GM12878 (cell line): ENCODE results near the gene KTN1. TPM values are rescaled to one million over a fixed set of nuclear protein-coding genes. Genes with fewer than 3 reads are reported as not detected.

ENCODE experiments used
- ATAC-seq: fragments of 200-7000 bp; cut with Tn5 transposase; 3 replicates; pipeline ENCODE4 v1.9.1; 2020; ENCODE audit warnings: mild to moderate bottlenecking, moderate library complexity
- BruUV-seq: library from RNA; stranded (reverse); fragments of 400-500 nt; replicated peaks from 2 replicates; lab custom pipeline; 2021; lab: Mats Ljungman, UMichigan
- CTCF ChIA-PET: fragments of 300-600 bp; sonication (Branson Sonifier 250); formaldehyde crosslinking; extraction: SDS; loops from one replicate; lab custom pipeline; 2021; ENCODE audit warnings: inconsistent platforms; lab: Yijun Ruan, JAX
- POLR2A ChIA-PET: fragments of 350-600 bp; formaldehyde crosslinking; extraction: SDS; loops from one replicate; lab custom pipeline; 2021; ENCODE audit warnings: inconsistent platforms; lab: Charles Lee
- RAD21 ChIA-PET: fragments of 300-600 bp; sonication (Branson Sonifier 250); formaldehyde crosslinking; loops from one replicate; lab custom pipeline; 2023; ENCODE audit warnings: antibody characterized with exemption; ENCODE audit not compliant: unreplicated experiment; lab: Charles Lee
- SMC1A ChIA-PET: fragments of 300-600 bp; sonication (Branson Sonifier 250); formaldehyde crosslinking; loops from one replicate; lab custom pipeline; 2023; ENCODE audit not compliant: unreplicated experiment, uncharacterized antibody; lab: Charles Lee
- DNase-seq: peaks from one replicate; pipeline ENCODE4 v3.0.0-alpha.2; 2011; ENCODE audit warnings: low read depth, low spot score
- FAIRE-seq: peaks from 3 replicates; lab custom pipeline; 2011; peaks lifted over from hg19 to GRCh38; lab: Jason Lieb, UNC
- H2AFZ ChIP-seq: 2 replicates; pipeline ENCODE4 v1.6.0; 2011; ENCODE audit warnings: low read depth, low read length, control low read depth; ENCODE audit not compliant: control insufficient read depth
- H3K27ac ChIP-seq: 2 replicates; pipeline ENCODE4 v1.5.1; 2011; ENCODE audit warnings: control low read depth; ENCODE audit not compliant: control insufficient read depth, insufficient read depth
- H3K27me3 ChIP-seq, 2 experiments: replicated peaks in 1 of 2; 2 replicates each; pipeline versions ENCODE4 v1.6.0 to v1.6.1; 2011; ENCODE audit warnings: low read length in 1 of 2; ENCODE audit not compliant: control insufficient read depth in 2 of 2, insufficient read depth in 2 of 2
- H3K36me3 ChIP-seq, 2 experiments: 2 replicates each; pipeline ENCODE4 v1.5.1; 2011; ENCODE audit warnings: low read length in 1 of 2; ENCODE audit not compliant: control insufficient read depth in 2 of 2, insufficient read depth in 2 of 2
- H3K4me1 ChIP-seq: 2 replicates; pipeline ENCODE4 v1.6.1; 2011; ENCODE audit warnings: mild to moderate bottlenecking, low read length, moderate library complexity, mixed read lengths; ENCODE audit not compliant: control insufficient read depth, insufficient read depth
- H3K4me2 ChIP-seq: 2 replicates; pipeline ENCODE4 v1.6.0; 2011; ENCODE audit warnings: control low read depth; ENCODE audit not compliant: control insufficient read depth, insufficient read depth
- H3K4me3 ChIP-seq: fragments of 200-600 bp; sonication (generic); 2 replicates; pipeline ENCODE4 v1.5.1; 2016
- H3K79me2 ChIP-seq: 2 replicates; pipeline ENCODE4 v1.6.0; 2011; ENCODE audit warnings: low read length; ENCODE audit not compliant: control insufficient read depth, insufficient read depth
- H3K9ac ChIP-seq: 2 replicates; pipeline ENCODE4 v1.8.0; 2011; ENCODE audit warnings: low read length, control low read depth, mixed read lengths; ENCODE audit not compliant: control insufficient read depth, insufficient read depth
- H3K9me3 ChIP-seq: replicated peaks from 3 replicates; pipeline ENCODE4 v1.5.1; 2011; ENCODE audit warnings: mild to moderate bottlenecking, low read length; ENCODE audit not compliant: control insufficient read depth, insufficient read depth
- H4K20me1 ChIP-seq: 2 replicates; pipeline ENCODE4 v1.6.0; 2011; ENCODE audit not compliant: control insufficient read depth, insufficient read depth
- CREB1 ChIP-seq: IDR thresholded peaks from 2 replicates; pipeline ENCODE4 v1.6.1; 2012; ENCODE audit warnings: low read depth, mild to moderate bottlenecking, inconsistent platforms
- HCFC1 ChIP-seq: fragments of 150-350 bp; IDR thresholded peaks from 2 replicates; pipeline ENCODE4 v1.6.1; 2014; ENCODE audit warnings: low read length
- NFYA ChIP-seq: IDR thresholded peaks from 2 replicates; pipeline ENCODE4 v1.6.1; 2011; ENCODE audit warnings: low read depth, mild to moderate bottlenecking, low read length, improper control_type of control experiment, borderline replicate concordance
- NRF1 ChIP-seq: conservative IDR thresholded peaks from 2 replicates; pipeline ENCODE4 v1.6.1; 2011; ENCODE audit warnings: mild to moderate bottlenecking, low read depth, low read length, improper control_type of control experiment
- RBBP5 ChIP-seq: fragments of 200-600 bp; sonication (generic); conservative IDR thresholded peaks from 2 replicates; pipeline ENCODE4 v1.6.1; 2016
- USF1 ChIP-seq: IDR thresholded peaks from 2 replicates; pipeline ENCODE4 v1.6.1; 2011; ENCODE audit warnings: borderline replicate concordance, low read depth, mild to moderate bottlenecking, moderate library complexity, mixed read lengths, low read length; ENCODE audit not compliant: insufficient read depth; ENCODE audit errors: extremely low read length
- WGBS: methylation state at CpG from one replicate; pipeline ENCODE4 v1.1.6; 2016; ENCODE audit warnings: low lambda C conversion rate; ENCODE audit not compliant: insufficient replicate concordance, insufficient coverage; ENCODE audit errors: missing lambda C conversion rate; 5-methylcytosine and 5-hydroxymethylcytosine counted together
- in situ Hi-C: fragments of 300-500 bp; cut with MboI; formaldehyde crosslinking; loops from 9 replicates; pipeline ENCODE4 v1.14.3; 2018; ENCODE audit warnings: mixed read lengths
- intact Hi-C: fragments of 100-400 bp; cut with micrococcal nuclease; formaldehyde crosslinking; loops from one replicate; pipeline ENCODE4 v1.14.2; 2022; ENCODE audit not compliant: unreplicated experiment
- polyA plus RNA-seq, 11 experiments: library from polyadenylated mRNA; depleted of rRNA in 4 of 11; unstranded in 6 of 11; stranded (reverse) in 5 of 11; fragments of >200 nt; fragmentation: Nextera tagmentation in 4 of 11; fragmentation: Illumina TruSeq in 1 of 11; extraction: Ambion mirVana in 4 of 11; extraction: Trizol in 1 of 11; gene quantifications; 1 replicate in 1 of 11; 2 replicates in 10 of 11; pipeline versions ENCODE4 v1.2.1 to v1.2.3, GENCODE V29; 2011 to 2016; ENCODE audit warnings: inconsistent platforms in 2 of 11, missing spikeins in 2 of 11, low read depth in 1 of 11
- total RNA-seq, 4 experiments: library from RNA; depleted of rRNA in 3 of 4; stranded (reverse); fragments of >200 nt in 3 of 4; fragmentation: Illumina TruSeq in 1 of 4; extraction: Trizol in 1 of 4; gene quantifications; 2 replicates each; pipeline versions ENCODE4 v1.2.1 to v1.2.3, GENCODE V29; 2013 to 2021
- TF ChIP-seq, protein P1 (sequence below): fragments of 450-650 bp; formaldehyde crosslinking; IDR thresholded peaks from 2 replicates; pipeline ENCODE4 v1.4.0; 2020; ENCODE audit warnings: mild to moderate bottlenecking, moderate library complexity
- TF ChIP-seq, protein P2 (sequence below): fragments of 150-350 bp; IDR thresholded peaks from 2 replicates; pipeline ENCODE4 v1.6.1; 2016; ENCODE audit warnings: low read depth, low read length
- TF ChIP-seq, protein P3 (sequence below): fragments of 450-650 bp; IDR thresholded peaks from 2 replicates; pipeline ENCODE4 v1.6.1; 2018; ENCODE audit warnings: mild to moderate bottlenecking, low read depth, moderate library complexity; ENCODE audit not compliant: partially characterized antibody

The KTN1 gene
- total and polyA plus RNA-seq, 10 of the 15 experiments (the other 5 are each of a cell fraction or from before 2014, with no cell fraction given), result 50.6 to 154 (median 84.2) TPM

DNA sequence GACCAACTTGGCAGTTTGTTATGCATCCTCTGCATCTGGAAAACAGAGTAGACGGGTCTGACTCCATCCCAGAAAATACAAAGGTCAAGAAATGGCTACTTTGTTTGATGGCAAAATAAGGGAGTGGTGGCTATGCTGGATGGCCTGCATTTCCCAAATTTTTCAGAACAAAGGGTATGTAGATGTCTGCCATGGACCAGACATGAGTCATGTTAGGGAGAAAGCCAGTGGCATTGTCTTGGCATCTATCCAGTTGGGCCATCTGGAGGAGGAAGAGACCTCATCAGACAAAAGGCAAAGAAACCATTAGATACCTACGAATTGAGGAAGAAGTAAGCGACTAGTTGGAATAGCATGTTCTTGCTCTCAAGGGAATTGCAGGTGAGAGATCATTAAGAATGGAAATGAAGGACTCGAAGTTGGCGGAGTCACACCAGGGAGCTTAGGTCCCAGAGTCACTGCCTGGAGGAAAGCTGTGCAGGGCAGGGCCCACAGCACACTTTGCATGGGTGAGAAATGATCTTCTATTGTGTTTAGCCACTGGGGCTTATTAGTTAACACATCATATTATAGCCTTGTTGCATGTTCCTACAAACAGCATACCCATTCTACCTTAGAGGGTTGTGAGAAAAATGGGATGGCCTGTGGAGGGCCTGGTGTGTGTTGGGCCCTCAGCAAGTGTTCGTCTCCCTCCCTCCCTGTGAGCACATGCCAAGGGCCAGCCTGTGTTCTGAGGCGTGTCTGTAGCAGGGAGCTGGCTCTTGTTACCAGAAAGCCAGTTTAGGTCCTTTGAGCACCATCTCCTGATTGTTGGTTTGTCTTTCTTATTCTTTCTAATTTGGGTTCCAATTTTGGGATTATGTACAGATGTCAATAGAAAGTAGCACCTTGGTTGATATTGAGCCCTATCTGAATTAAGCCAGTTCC, 119.4 kb downstream of the KTN1 start:
- no peak for FAIRE-seq

More for the DNA sequence above, 119.4 kb downstream of the KTN1 start:
- in situ Hi-C loops (no loop called here), intact Hi-C loops (no loop called here)
- Histone ChIP-seq H3K4me1 (no peaks in the 10 kb centered on the region; the same call in 1 of the 2 replicates), H3K27ac (no peak overlapping the region), H3K4me3 (no peak overlapping the region), H4K20me1 (no peaks in the 10 kb centered on the region; the same call in 1 of the 2 replicates), H3K36me3 (no peaks in the 10 kb centered on the region), H3K27me3 (no peaks in the 10 kb centered on the region), H3K9ac (no peak overlapping the region), H3K4me2 (no peak overlapping the region), H3K79me2 (no peaks in the 10 kb centered on the region), H3K9me3 (no peaks in the 10 kb centered on the region), H2AFZ (no peak overlapping the region)
- ChIA-PET RAD21 (no interaction called here), POLR2A (no interaction called here), SMC1A (interaction anchor here (0.6 kb wide), 1 partner anchor 101 kb away, joined by 4 read pairs; no protein-coding TSS in a partner anchor), CTCF (no interaction called here)
- TF ChIP-seq NRF1, result no peak
- TF ChIP-seq, protein P1, sequence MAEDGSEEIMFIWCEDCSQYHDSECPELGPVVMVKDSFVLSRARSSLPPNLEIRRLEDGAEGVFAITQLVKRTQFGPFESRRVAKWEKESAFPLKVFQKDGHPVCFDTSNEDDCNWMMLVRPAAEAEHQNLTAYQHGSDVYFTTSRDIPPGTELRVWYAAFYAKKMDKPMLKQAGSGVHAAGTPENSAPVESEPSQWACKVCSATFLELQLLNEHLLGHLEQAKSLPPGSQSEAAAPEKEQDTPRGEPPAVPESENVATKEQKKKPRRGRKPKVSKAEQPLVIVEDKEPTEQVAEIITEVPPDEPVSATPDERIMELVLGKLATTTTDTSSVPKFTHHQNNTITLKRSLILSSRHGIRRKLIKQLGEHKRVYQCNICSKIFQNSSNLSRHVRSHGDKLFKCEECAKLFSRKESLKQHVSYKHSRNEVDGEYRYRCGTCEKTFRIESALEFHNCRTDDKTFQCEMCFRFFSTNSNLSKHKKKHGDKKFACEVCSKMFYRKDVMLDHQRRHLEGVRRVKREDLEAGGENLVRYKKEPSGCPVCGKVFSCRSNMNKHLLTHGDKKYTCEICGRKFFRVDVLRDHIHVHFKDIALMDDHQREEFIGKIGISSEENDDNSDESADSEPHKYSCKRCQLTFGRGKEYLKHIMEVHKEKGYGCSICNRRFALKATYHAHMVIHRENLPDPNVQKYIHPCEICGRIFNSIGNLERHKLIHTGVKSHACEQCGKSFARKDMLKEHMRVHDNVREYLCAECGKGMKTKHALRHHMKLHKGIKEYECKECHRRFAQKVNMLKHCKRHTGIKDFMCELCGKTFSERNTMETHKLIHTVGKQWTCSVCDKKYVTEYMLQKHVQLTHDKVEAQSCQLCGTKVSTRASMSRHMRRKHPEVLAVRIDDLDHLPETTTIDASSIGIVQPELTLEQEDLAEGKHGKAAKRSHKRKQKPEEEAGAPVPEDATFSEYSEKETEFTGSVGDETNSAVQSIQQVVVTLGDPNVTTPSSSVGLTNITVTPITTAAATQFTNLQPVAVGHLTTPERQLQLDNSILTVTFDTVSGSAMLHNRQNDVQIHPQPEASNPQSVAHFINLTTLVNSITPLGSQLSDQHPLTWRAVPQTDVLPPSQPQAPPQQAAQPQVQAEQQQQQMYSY, result no peak
- no peak for TF ChIP-seq CREB1
- TF ChIP-seq USF1, result no peak
- TF ChIP-seq HCFC1, result no peak
- no peak for TF ChIP-seq RBBP5
- TF ChIP-seq NFYA, result no peak
- TF ChIP-seq, protein P2, sequence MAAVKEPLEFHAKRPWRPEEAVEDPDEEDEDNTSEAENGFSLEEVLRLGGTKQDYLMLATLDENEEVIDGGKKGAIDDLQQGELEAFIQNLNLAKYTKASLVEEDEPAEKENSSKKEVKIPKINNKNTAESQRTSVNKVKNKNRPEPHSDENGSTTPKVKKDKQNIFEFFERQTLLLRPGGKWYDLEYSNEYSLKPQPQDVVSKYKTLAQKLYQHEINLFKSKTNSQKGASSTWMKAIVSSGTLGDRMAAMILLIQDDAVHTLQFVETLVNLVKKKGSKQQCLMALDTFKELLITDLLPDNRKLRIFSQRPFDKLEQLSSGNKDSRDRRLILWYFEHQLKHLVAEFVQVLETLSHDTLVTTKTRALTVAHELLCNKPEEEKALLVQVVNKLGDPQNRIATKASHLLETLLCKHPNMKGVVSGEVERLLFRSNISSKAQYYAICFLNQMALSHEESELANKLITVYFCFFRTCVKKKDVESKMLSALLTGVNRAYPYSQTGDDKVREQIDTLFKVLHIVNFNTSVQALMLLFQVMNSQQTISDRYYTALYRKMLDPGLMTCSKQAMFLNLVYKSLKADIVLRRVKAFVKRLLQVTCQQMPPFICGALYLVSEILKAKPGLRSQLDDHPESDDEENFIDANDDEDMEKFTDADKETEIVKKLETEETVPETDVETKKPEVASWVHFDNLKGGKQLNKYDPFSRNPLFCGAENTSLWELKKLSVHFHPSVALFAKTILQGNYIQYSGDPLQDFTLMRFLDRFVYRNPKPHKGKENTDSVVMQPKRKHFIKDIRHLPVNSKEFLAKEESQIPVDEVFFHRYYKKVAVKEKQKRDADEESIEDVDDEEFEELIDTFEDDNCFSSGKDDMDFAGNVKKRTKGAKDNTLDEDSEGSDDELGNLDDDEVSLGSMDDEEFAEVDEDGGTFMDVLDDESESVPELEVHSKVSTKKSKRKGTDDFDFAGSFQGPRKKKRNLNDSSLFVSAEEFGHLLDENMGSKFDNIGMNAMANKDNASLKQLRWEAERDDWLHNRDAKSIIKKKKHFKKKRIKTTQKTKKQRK, result no peak
- TF ChIP-seq, protein P3, sequence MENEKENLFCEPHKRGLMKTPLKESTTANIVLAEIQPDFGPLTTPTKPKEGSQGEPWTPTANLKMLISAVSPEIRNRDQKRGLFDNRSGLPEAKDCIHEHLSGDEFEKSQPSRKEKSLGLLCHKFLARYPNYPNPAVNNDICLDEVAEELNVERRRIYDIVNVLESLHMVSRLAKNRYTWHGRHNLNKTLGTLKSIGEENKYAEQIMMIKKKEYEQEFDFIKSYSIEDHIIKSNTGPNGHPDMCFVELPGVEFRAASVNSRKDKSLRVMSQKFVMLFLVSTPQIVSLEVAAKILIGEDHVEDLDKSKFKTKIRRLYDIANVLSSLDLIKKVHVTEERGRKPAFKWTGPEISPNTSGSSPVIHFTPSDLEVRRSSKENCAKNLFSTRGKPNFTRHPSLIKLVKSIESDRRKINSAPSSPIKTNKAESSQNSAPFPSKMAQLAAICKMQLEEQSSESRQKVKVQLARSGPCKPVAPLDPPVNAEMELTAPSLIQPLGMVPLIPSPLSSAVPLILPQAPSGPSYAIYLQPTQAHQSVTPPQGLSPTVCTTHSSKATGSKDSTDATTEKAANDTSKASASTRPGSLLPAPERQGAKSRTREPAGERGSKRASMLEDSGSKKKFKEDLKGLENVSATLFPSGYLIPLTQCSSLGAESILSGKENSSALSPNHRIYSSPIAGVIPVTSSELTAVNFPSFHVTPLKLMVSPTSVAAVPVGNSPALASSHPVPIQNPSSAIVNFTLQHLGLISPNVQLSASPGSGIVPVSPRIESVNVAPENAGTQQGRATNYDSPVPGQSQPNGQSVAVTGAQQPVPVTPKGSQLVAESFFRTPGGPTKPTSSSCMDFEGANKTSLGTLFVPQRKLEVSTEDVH, result no peak
- no TSS peak for BruUV-seq
- 91% methylated on average over 7 of the region's 7 CpGs for WGBS
- DNase-seq (no peak), ATAC-seq (no peak)
